HG03460 (cell line): Measurements from ENCODE around the gene TUBA8.
"Not testable (repeated sequence)": the region's sequence is repeated elsewhere in the genome, so short reads cannot be mapped to it uniquely, and the experiment has no call there.

ENCODE experiments used
- ATAC-seq: cut with Tn5 transposase; IDR thresholded peaks from one replicate; pipeline ENCODE4 v1.9.1; 2021; ENCODE audit not compliant: unreplicated experiment

TUBA8 gene

DNA sequence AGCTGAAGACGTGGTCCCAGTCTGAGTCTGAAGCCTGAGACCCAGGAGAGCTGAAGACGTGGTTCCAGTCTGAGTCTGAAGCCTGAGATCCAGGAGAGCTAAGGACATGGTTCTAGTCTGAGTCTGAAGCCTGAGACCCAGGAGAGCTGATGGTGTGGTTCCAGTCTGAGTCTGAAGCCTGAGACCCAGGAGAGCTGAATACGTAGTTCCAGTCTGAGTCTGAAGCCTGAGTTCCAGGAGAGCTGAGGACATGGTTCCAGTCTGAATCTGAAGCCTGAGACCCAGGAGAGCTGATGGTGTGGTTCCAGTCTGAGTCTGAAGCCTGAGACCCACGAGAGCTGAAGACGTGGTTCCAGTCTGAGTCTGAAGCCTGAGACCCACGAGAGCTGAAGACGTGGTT, 4.6 kb upstream of the TUBA8 start:
- not testable (repeated sequence) for ATAC-seq

DNA sequence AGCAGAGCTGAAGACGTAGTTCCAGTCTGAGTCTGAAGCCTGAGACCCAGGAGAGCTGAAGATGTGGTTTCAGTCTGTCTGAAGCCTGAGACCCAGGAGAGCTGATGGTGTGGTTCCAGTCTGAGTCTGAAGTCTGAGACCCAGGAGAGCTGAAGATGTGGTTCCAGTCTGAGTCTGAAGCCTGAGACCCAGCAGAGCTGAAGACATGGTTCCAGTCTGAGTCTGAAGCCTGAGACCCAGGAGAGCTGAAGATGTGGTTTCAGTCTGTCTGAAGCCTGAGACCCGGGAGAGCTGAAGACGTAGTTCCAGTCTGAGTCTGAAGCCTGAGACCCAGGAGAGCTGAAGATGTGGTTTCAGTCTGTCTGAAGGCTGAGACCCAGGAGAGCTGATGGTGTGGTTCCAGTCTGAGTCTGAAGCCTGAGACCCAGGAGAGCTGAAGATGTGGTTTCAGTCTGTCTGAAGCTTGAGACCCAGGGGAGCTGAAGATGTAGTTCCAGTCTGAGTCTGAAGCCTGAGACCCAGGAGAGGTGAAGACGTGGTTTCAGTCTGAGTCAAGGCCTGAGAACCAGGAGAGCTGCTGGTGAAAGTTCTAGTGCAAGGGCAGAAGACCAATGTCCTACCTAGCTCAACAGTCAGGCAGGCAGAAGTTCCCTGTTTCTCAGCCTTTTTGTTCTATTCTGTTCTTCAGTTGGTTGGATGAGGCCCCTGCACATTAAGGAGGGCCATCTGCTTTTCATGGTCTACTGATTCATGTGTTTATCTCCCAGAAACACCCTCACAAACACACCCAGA, 3.9 kb upstream of the TUBA8 start:
- ATAC-seq, result not testable (repeated sequence)

DNA sequence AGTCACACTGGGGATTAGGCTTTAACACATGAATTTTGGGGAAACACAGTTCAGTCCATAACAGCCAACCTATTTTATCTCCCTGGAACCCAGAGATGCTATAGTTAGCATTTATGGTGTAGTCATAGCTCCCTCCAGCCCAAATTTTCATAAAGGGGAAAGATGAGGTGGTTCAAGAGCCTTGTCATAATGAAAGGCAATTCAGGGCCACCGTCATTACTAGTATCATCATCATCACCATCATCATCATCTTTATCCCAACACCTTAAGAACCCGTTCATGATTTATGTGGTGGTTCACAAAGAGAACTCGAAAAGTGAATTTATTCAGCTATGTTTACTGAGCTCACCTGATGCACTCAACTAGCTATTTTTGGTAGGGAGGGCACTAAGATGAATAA, 2.4 kb upstream of the TUBA8 start:
- ATAC-seq, result no peak

DNA sequence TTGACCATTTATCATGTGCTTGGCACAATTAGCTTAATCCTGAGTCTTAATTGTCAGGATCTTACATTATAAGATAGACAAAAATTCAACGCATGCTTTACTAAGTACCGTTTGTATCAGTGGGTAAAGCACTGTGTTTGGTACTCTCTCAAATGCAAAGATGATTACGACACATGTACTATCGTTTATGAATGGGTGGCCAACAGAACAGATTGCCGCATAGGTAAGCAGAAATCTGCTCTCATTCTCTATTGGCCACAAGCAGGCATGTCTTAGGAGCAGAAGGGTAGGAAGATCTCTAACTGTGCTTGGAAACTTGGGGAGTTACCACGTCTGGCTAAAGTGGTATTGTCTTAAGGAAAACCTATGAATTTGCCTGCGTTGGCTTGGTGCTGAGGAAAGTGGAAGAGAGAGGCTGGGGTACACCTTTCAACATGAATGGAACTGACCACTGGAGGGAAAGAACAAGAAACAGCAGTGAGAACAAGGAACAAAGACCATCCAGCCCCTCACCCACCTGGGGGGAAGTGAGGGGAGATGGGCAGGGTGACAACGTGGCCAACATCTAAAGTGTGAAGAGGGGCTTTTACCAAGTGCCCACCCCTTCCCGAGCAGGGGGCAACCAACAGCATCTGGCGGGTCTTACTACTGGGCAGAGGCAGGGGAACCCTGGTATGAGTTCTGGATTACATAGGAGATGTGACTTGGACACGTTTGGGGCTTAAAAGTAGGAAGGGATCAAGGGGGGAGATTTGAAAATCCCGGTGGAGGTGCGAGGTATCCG, 1.0 kb upstream of the TUBA8 start:
- ATAC-seq, result no peak

DNA sequence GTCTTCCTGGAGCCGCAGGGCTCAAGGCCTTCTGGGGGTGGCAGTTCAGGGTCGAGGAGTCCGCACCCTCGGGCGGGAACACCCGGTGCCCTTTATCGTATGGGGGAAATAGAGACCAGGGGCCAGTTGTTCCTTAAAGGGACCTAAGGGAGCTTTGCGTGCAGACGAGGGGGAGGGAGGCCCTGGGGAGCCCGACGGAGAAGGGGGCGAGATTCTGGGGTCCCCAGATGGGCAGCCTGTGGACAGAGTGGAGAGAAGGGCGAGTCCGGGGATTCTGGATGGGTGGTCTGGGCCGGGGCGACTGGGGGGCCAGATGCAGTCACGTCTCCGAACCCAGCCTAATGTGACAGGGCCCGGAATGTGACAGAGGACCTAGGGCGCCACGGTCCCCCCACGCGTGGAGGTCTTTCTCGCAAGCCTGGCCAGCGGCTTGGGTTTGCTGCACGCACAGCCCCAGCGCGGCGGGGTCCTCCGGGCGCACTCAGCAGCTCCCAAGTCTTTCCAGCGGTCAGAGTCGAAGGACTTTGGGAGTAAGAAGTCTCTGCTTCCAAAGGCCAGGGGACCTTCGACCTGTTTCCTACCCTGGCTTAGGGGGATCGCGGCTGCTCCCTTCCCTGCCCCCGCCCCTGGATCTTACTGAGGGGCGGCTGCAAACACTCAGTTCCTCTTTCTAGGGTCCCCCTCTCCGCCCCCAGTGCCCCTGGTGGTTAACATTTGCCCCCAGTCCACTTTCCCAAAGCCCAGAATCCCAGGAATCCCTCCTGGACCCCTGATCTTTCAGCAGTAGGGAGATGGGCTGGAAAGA, 547 bp downstream of the TUBA8 start:
- ATAC-seq, result no peak

DNA sequence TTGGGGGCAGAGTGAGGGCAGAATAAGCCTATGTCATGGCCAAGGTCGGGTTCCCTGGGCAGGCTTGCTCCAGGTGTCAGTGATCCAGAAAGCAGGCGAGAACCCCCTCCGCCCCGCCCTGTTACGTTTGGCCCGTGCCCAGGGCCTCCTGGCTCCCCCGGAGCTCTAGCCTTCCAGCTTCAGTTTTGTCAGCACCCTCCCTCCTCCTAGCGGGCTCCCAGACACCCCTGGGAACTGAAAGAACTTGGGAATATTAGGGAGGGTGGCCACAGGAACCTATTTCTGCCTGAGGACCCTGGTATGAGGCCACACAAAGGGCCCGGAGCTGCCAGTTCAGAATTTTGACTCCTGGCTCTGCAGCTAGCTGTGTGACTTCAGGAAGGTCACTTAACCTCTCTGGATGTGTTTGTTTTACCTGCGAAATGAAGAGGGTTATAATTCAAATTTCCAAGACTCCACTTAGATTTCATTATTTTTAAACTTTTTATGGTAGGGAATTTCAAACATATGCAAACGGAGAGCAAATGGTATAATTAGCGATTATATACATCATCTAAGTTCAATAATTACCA, 1.2 kb downstream of the TUBA8 start:
- ATAC-seq, result no peak

DNA sequence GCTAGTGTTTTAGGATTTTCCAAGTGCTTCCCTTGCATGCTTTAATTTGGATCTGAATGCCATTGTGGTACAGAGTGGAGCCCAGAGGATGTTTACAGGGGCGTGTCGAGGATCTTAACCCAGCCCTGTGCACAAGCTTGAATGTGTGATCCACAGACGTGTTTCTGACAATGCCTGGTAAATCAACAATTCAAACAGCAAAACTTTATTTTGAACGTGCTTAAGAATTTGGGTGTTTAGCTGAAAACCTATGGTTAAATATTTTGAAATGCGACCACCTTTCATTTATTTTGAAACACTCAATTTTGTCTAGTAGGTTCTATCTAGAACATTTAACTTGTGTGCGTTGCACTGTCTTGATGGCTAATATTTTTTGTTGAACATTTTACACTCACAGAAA, 1.8 kb downstream of the TUBA8 start:
- no peak for ATAC-seq

DNA sequence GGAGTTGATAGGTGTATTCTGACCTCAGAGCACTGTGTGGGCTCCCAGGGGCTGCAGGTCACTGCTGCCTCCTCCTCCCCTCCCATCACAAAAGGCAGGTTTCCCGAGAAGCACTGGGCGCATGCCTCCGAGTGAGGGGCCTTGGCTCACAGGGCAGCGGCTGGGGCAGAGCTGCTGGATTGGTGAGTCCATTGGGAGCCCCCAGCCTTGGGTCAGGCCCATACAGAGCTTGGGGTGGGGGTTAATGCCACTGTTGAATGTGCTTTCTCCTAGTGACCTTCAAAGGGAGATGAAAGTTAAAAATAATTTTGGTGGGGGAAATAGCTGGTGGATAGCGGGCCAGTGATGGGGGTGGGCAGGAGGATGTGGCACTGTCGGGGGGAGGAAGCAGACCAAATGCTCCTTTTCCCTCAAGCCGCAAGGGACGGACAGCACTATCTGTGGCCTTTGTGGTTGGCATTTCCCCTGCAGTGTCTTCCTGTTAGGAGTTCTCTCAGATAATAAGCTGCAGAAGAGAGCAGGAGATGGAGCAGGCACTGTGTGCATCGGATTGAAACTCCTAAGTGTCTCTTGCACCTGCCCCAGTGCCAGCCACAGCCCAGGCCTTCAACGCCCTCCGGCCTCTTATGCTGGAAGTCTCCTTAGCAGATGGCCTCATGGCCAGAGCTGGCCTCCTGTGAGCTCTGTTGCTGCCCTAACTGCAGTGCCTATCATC, 3.2 kb downstream of the TUBA8 start:
- ATAC-seq, result no peak

DNA sequence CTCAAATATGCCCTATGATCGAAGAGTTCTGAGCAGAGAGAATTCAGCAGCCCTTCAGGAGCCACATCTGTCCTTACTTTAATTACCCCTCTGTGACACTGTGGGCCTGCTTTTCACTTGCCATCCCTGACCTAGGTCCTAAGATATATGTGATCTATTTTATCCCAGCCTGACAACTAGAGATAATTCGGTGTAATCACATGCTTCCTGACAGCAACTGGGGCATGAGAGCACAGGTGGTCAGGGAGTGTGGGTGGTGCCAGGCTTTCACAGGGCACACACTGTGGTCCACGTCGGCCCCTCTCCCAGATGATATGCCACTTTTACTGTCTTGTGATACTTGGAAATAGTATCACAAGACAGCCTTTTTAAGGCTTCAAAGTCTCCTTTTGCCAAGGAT, 3.9 kb downstream of the TUBA8 start:
- no peak for ATAC-seq

DNA sequence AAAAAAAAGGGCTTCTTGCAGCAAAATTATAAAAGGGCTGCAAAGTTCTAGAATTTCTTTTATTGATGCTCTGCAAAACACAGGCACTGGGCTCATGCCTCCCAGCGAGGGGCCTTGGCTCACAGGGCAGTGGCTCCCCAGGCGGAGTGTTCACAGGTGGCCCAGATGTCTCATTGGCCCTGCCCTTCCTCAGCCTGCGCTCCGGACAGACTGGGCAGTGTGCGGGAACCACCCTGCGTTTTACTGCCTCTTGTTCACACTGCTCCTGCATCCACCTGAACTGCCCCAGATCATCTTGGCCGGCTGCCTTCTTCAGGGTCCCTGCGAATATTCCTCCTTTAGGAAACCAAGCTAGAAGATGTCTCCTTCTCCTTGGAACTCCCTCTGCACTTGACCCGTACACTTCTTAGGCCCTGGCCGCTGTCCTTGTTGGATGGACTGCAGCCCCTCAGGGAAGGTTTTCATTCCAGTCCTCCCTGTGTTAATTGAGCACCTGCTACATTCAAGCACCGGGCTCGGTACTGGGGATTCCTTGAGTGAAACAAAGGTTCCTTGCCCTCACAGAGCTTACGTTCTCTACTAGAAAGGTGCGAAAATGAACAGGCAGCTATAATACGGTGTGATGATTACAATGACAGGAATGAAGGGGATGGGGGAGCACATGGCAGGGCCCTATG, 4.5 kb downstream of the TUBA8 start:
- ATAC-seq, result no peak

DNA sequence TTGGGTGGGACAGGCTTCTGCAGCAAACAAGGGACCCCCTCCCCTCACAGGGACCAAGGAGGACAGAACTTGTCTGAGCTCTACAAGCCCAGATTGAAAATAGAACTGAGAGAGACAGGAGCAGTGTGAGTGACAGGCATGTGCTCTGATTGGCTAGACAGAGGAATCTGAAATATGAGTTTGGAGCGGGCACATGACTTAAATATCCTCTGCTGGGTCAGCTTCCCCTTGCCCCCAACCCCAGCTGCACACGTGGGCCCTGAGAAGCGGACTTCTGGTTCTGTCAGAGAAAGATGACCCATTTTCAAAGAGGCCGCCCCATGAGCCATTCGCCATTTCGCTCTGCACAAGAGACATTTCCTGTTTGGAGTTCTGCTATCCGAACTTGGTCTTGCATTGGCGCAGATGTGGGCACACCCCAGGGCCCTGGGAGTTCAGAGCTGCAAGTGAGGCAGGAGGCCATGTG, 5.3 kb downstream of the TUBA8 start:
- no peak for ATAC-seq

DNA sequence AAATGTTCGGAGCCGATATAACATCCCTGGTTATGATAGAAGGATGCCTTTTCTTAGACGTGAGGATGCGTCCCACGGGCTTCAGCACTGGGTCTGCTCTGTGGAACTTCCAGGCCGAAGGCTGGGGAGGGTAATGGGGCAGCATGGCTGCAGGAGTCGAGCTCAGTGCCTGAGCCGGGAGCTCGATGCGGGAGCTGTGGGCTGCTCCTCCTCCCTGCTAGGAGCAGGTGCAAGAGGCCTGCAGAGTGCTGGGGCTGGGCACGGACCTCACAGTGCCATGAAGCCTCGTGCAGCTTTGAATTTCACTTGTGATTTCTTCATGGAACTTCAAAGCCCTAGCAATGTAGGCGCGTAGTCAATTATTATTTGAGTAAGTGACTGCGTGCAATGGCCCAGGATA, 6.0 kb downstream of the TUBA8 start:
- ATAC-seq, result no peak

DNA sequence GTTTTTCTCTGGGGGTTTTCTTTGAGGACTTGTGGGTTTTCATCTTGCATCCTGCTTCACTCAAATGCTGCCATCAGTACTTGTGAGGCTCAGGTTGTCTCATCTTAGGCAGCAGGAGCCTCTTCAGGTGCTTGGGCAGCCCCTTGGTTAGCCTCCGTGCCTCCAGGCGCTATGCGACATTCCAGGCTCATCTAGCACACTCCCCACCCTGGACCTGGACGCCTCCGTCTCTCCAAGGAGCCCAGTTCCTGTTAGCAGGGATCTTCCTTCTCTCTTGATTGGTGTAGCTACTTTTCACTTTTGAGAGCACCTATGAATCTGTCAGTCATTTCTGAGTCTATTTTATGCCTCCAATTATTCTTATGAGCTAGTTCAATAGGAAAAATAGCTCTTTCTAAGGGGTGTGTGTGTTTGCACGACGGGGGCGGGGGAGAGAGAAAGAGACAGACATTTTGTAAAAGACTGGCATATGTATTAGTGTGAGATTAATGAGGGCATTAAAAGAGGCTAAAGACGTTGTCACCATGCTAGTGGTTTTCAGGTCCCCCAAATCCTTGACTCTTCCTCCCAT, 7.8 kb downstream of the TUBA8 start:
- ATAC-seq, result no peak

DNA sequence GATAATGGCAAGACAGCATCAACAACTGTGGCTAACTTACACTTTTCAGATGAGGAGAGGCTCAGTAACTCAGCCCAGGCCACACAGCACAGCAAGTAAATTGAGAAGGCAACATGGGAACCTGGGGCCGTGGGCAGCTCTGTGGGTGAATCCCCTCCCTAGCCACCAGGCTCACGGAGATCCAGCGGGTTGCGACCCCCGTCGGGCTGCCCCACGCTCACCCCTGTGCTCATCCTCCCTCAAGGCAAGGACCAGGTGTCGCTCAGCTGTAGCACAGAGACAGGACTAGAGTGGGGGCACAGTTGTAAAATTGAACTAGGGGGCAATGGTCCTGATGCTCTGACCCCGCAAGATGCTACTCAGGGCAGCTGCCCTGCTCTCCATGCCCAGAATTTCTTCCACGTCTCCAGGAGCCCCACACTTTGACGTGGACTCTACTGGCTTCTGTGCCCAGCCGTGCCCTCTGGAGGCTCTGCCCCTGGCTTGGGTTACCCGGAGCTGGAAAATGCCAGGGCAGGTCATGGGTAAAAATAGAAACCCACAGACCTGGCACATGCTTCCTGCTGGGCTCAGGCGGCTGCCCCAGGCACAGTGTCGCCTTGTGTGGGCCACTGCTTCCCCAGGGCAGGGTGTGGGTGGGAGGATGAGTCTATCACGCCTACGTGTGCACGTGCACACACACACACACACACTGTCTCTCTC, 9.0 kb downstream of the TUBA8 start:
- no peak for ATAC-seq

DNA sequence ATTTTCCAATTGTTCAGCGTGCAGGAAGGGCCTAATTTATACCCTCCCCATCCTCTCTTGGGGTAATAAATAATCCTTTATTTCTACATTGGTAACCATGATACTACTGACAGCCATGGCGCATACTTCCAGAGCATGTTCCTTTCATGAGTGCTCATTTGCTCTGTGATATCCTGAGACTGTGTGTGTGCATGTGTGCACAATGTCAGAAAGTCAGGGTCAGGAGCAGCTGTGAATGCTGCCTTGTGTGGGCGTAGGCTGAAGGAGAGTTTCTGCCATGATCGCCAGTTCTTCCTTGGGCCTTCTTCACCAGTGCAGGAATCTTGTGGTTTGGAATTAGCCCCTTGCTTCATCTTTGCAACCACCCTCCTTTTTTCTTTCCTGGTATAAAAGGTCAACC, 10.2 kb downstream of the TUBA8 start:
- ATAC-seq, result no peak

DNA sequence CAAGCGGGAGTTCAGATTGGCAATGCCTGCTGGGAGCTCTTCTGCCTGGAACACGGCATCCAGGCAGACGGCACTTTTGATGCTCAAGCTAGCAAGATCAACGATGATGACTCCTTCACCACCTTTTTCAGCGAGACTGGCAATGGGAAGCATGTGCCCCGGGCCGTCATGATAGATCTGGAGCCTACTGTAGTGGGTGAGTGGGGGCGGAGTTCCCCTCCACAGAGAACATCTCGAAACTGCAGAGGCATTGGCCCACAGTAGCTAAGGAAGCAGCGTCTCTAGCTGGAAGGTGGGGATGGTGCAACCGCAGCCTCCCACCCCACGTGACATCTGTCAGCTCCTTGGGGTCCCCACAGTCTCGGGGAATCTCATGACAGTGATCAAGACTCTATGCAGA, 10.9 kb downstream of the TUBA8 start:
- ATAC-seq, result no peak

DNA sequence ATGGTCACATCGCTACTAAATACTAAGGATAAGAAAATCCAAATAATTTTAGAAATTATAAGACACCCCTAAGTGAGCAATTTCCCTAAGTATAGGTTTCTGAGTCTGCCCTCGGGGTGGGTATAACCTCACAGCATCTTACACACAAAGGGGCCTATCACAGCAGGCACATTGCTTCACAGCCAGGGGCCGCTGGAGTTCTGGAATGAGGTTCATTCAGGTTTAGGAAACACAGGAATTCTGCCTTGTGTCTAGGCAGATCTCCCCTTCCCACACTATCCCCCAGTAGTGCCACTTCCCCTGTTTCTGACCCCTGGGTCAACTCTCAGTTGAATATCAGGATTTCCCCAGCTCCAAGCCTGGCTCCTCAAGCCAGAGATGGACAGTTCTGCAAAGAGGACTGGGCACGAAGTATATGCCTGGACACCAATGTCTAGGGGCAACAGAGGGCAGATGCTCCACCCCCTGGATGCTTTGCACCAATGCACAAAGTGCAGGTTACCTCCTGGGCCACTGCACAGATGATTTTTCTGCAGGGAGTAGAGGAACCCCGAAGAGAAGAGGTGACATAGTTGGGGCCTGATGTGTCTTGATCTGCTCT, 11.4 kb downstream of the TUBA8 start:
- ATAC-seq, result no peak

DNA sequence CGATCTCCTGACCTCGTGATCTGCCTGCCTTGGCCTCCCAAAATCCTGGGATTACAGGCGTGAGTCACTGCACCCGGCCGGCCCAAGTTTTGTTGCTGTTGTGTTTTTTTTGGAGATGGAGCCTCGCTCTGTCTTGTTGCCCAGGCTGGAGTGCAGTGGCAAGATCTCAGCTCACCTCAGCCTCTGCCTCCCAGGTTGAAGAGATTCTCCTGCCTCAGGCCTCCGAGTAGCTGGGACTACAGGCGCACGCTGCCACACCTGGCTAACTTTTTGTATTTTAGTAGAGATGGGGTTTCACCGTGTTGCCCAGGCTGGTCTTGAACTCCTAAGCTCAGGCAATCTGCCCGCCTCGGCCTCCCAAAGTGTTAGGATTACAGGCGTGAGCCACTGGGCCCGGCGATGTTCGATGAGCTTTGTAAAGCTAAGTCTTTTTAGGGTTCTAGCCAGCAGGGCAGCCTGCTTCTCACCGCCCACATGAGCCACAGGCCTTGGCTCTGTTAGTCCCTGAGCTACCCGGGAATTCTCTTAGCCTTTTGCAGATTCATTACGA, 12.9 kb downstream of the TUBA8 start:
- not testable (repeated sequence) for ATAC-seq
